HEK293T (cell line): ENCODE data around the gene PPP2CA.

Source experiments
- BHLHE40 ChIP-seq: fragments of 450-650 bp; IDR thresholded peaks from 2 replicates; pipeline ENCODE4 v1.6.1; 2016; ENCODE audit warnings: mild to moderate bottlenecking, moderate library complexity, borderline replicate concordance
- FOXA1 ChIP-seq: fragments of 450-650 bp; IDR thresholded peaks from 2 replicates; pipeline ENCODE4 v1.6.1; 2016; ENCODE audit warnings: mild to moderate bottlenecking

DNA sequence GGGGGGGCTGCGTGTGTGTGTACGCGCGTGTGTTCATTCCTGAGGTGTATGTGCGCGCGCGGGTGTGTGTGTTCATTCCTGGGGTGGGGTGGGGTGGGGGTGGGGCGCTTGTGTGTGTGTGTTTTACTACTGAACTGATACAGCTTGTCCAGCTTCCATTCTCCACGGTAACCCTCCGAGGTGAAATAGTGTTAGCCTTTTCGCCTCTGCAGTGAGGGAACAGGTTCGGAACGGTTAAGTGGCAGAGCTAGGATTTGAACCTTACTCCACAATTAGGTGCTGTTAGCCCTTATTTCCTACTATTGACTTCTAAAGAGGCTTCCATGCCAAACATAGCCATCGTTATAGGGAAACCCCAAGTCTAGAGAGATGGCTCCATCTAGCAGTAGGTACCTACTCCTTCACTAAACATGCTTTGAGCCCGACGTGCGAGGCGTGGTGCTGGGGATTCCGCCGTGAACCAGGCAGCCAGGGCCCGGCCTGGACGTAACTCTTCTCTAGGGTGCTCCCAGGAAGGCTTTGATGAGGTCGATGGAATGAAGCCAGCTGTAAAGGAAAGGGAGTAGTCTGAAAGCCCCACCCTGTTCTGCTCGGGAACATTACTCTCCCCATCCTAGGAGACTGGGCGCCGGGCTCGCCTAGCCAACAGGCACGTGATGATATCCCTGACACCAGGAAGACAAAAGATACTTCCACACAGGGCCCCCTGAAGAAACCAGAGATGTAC lies 48.3 kb downstream of the PPP2CA start:
- TF ChIP-seq BHLHE40 = no peak
- TF ChIP-seq FOXA1 = no peak
